ENCODE measurements around the gene ASPN.

- TF ChIP-seq GATA2 (IDR thresholded peaks at IDR 0.05; ENCODE audit: low read depth, low read length) (no peak), GATA3 (IDR thresholded peaks at IDR 0.05; ENCODE audit: low read depth, low read length) (no peak)
These were observed 10.6 kb upstream of the ASPN start for GRCh38 chr9:92492781-92493401.

All from SH-SY5Y (cell line).